ENCODE results near the gene OR11G2.
"Not testable (repeated sequence)": the region's sequence is repeated elsewhere in the genome, so short reads cannot be mapped to it uniquely, and the experiment has no call there.

OR11G2 gene

DNA sequence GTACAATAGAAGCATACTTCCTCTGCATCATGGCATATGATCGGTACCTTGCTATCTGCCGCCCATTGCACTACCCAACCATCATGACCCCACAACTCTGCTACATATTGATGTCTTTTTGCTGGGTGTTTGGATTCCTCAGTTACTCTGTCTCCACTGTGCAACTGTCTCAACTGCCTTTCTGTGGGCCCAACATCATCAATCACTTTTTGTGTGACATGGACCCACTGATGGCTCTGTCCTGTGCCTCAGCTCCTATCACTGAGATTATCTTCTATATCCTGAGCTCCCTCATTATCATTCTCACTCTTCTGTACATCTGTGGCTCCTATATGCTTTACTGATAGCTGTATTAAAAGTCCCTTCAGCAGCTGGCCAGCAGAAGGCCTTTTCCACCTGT, 18.9 kb downstream of the OR11G2 start:
- H3K4me1 ChIP-seq, result no peaks in the 10 kb centered on the region
- no peaks in the 10 kb centered on the region for H3K9me3 ChIP-seq
- H3K27me3 ChIP-seq, result peaks cover 3% of the 10 kb centered on the region; the same call in 1 of the 2 replicates
- no peak overlapping the region for H3K4me3 ChIP-seq (ENCODE audit: low read depth, low read length)
- TF ChIP-seq, protein P1, sequence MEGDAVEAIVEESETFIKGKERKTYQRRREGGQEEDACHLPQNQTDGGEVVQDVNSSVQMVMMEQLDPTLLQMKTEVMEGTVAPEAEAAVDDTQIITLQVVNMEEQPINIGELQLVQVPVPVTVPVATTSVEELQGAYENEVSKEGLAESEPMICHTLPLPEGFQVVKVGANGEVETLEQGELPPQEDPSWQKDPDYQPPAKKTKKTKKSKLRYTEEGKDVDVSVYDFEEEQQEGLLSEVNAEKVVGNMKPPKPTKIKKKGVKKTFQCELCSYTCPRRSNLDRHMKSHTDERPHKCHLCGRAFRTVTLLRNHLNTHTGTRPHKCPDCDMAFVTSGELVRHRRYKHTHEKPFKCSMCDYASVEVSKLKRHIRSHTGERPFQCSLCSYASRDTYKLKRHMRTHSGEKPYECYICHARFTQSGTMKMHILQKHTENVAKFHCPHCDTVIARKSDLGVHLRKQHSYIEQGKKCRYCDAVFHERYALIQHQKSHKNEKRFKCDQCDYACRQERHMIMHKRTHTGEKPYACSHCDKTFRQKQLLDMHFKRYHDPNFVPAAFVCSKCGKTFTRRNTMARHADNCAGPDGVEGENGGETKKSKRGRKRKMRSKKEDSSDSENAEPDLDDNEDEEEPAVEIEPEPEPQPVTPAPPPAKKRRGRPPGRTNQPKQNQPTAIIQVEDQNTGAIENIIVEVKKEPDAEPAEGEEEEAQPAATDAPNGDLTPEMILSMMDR (IDR thresholded peaks at IDR 0.05; ENCODE audit: low read depth, low read length), result no peak
- H3K36me3 ChIP-seq, result no peaks in the 10 kb centered on the region
- no peak for DNase-seq

DNA sequence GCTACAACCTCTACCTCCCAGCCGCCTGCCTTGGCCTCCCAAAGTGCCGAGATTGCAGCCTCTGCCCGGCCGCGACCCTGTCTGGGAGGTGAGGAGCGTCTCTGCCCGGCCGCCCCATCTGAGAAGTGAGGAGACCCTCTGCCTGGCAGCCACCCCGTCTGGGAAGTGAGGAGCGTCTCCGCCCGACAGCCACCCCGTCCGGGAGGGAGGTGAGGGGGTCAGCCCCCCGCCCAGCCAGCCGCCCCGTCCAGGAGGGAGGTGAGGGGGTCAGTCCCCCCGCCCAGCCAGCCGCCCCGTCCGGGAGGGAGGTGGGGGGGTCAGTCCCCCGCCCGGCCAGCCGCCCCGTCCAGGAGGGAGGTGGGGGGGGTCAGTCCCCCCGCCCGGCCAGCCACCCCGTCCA, 21.7 kb downstream of the OR11G2 start:
- H3K4me3 ChIP-seq (ENCODE audit: low read depth, low read length); H3K9me3 ChIP-seq; DNase-seq; H3K4me1 ChIP-seq; H3K36me3 ChIP-seq; H3K27me3 ChIP-seq: not testable (repeated sequence)

DNA sequence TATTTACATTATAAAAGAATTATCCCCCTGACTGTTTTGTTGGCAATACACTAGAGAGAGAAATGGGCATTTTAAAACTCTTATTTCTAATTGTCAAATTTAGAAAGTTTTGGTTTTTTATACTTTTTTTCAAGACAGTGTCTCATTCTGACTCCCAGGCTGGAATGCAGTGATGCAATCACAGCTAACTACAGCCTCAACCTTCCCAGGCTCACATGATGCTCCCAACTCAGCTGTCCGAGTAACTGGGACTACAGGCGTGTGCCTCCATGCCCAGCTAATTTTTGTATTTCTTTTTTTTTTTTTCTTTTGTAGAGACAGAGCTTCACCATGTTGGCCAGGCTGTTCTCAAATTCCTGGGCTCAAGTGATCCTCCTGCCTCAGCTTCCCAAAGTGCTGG, 24.5 kb downstream of the OR11G2 start:
- Histone ChIP-seq H3K9me3 (no peaks in the 10 kb centered on the region), H3K36me3 (no peaks in the 10 kb centered on the region), H3K4me1 (no peaks in the 10 kb centered on the region), H3K4me3 (ENCODE audit: low read depth, low read length) (no peak overlapping the region), H3K27me3 (no peaks in the 10 kb centered on the region)
- TF ChIP-seq, protein P1 (IDR thresholded peaks at IDR 0.05; ENCODE audit: low read depth, low read length), result no peak
- DNase-seq, result no peak

- Histone ChIP-seq H3K36me3 (no peaks in the 10 kb centered on the region), H3K4me1 (no peaks in the 10 kb centered on the region), H3K4me3 (ENCODE audit: low read depth, low read length) (no peak overlapping the region), H3K9me3 (no peaks in the 10 kb centered on the region), H3K27me3 (no peaks in the 10 kb centered on the region)
- DNase-seq, result no peak
- TF ChIP-seq, protein P1 (IDR thresholded peaks at IDR 0.05; ENCODE audit: low read depth, low read length), result no peak
These were observed 28.3 kb downstream of the OR11G2 start for GRCh38 chr14:20219033-20219432.

GRCh38 chr14:20223410-20223809, 32.7 kb downstream of the OR11G2 start, which contains the start of gene OR11H6:
TSS of gene OR11H6 (plus strand) at chr14:20223710. CDS start at chr14:20223710, 0 bp downstream.
- TF ChIP-seq, protein P1 (IDR thresholded peaks at IDR 0.05; ENCODE audit: low read depth, low read length), result no peak
- no peak for DNase-seq
- no peak within 1 kb of the TSS for H3K4me3 ChIP-seq (ENCODE audit: low read depth, low read length)
- H3K4me1 ChIP-seq, result no peaks in the 10 kb centered on the region
- H3K9me3 ChIP-seq, result no peaks in the 10 kb centered on the region
- no peaks in the 10 kb centered on the region for H3K36me3 ChIP-seq
- no peaks in the 10 kb centered on the region for H3K27me3 ChIP-seq

DNA sequence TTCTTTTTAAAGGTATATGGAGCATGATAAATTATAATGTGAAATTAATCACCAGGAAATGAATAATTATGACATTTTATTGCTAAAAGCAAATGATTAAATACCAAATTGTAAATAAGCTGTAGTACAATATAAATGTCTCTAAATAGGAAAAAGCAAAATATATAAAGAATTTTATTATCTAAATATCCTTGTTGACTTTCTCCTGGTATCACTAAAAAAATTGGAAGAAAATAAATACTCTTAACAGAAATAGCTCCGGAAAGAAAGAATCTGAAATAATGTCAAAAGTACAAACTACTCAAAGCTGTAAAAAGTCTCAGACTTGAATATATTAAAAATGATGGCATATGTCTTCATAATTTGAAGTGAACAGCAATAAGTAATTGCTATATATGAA, 38.0 kb downstream of the OR11G2 start, which contains the start of gene OR11H7:
TSS of gene OR11H7 (plus strand) at position 301 of the 400 bp plus-strand sequence.
- TF ChIP-seq, protein P1 (IDR thresholded peaks at IDR 0.05; ENCODE audit: low read depth, low read length), result no peak
- no peaks in the 10 kb centered on the region for H3K36me3 ChIP-seq
- no peaks in the 10 kb centered on the region for H3K4me1 ChIP-seq
- DNase-seq, result no peak
- no peaks in the 10 kb centered on the region for H3K9me3 ChIP-seq
- no peak within 1 kb of the TSS for H3K4me3 ChIP-seq (ENCODE audit: low read depth, low read length)
- no peaks in the 10 kb centered on the region for H3K27me3 ChIP-seq

DNA sequence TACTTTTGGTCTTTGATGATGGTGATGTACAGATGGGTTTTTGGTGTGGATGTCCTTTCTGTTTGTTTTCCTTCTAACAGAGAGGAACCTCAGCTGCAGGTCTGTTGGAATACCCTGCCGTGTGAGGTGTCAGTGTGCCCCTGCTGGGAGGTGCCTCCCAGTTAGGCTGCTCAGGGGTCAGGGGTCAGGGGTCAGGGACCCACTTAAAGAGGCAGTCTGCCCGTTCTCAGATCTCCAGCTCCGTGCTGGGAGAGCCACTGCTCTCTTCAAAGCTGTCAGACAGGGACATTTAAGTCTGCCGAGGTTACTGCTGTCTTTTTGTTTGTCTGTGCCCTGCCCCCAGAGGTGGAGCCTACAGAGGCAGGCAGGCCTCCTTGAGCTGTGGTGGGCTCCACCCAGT, 44.7 kb downstream of the OR11G2 start:
- H3K4me1 ChIP-seq; H3K36me3 ChIP-seq; H3K27me3 ChIP-seq; H3K9me3 ChIP-seq; DNase-seq; H3K4me3 ChIP-seq (ENCODE audit: low read depth, low read length): not testable (repeated sequence)
